ENCODE measurements around the gene UTS2B. TPM values are rescaled to one million over a fixed set of nuclear protein-coding genes. Genes with fewer than 3 reads are reported as not detected.

The UTS2B gene
- total and polyA plus RNA-seq, 2 of the 4 experiments (the other 2 are of a cell fraction), result 0.72 to 0.79 TPM

GRCh38 chr3:191259486-191259885, 70.8 kb downstream of the UTS2B start (continued):
- TF ChIP-seq ELK1 (IDR thresholded peaks at IDR 0.05; ENCODE audit: borderline replicate concordance, low read depth, low read length) (no peak), RCOR1 (IDR thresholded peaks at IDR 0.05; ENCODE audit: insufficient replicate concordance, low read length) (no peak)

GRCh38 chr3:191257286-191257685, 73.0 kb downstream of the UTS2B start:
- CTCF ChIA-PET, result no interaction called here
- Histone ChIP-seq H2BK15ac (ENCODE audit: low read depth, low read length) (no peak overlapping the region), H3K9me3 (ENCODE audit: control insufficient read depth, insufficient read depth, low read length) (no peaks in the 10 kb centered on the region), H2AK5ac (ENCODE audit: low read depth, low read length) (no peak overlapping the region), H3K9ac (ENCODE audit: low read depth, low read length) (no peak overlapping the region), H4K8ac (ENCODE audit: low read depth in 2 of 2, low read length in 2 of 2) (no peak overlapping the region), H3K4me1 (ENCODE audit: control insufficient read depth, insufficient read depth, low read length) (no peaks in the 10 kb centered on the region), H4K91ac (ENCODE audit: insufficient read depth, low read depth, low read length) (no peak overlapping the region), H2AK9ac (replicated peaks; ENCODE audit: low read depth, low read length, poor library complexity) (no peak overlapping the region), H3K36me3 (ENCODE audit: control insufficient read depth, insufficient read depth, low read length) (no peaks in the 10 kb centered on the region), H4K5ac (ENCODE audit: low read depth, low read length) (no peak overlapping the region), H2AFZ (replicated peaks; ENCODE audit: low read length, poor library complexity) (no peak overlapping the region), H3K23ac (ENCODE audit: low read depth, low read length) (no peak overlapping the region), H3K18ac (ENCODE audit: low read depth, low read length) (no peak overlapping the region), H3K56ac (ENCODE audit: extremely low read depth, insufficient read depth, low read length) (no peak overlapping the region), H3K27ac (ENCODE audit: insufficient read depth, low read length) (no peak overlapping the region), H3K79me1 (ENCODE audit: low read depth in 1 of 2, low read length in 2 of 2) (no peaks in the 10 kb centered on the region), H4K20me1 (ENCODE audit: insufficient read depth, low read length) (no peaks in the 10 kb centered on the region), H3K4ac (ENCODE audit: low read depth, low read length) (no peak overlapping the region), H3K14ac (replicated peaks; ENCODE audit: low read depth, low read length) (0 out of 2 replicates have a peak overlapping the region, but pooled peaks have one; percentile 6), H2BK5ac (ENCODE audit: low read depth, low read length, poor library complexity, severe bottlenecking) (no peak overlapping the region), H3K4me3 (ENCODE audit: insufficient read depth, low read depth, low read length) (no peak overlapping the region), H3K27me3 (ENCODE audit: control insufficient read depth, insufficient read depth, low read length) (no peaks in the 10 kb centered on the region), H2BK120ac (ENCODE audit: low read depth, low read length) (no peak overlapping the region), H3K9me1 (ENCODE audit: insufficient read depth, low read length) (no peaks in the 10 kb centered on the region), H2BK20ac (ENCODE audit: low read depth, low read length) (no peak overlapping the region), H3K4me2 (ENCODE audit: low read depth, low read length) (no peak overlapping the region)
- ATAC-seq (ENCODE audit: low read depth) (no peak), DNase-seq (no peak)
- POLR2A ChIA-PET (ENCODE audit: unreplicated experiment), result no interaction called here
- dilution Hi-C loops (cut with HindIII; ENCODE audit: low sequenced_read_pairs, unreplicated experiment), result no loop called here
- whole genome bisulfite sequencing, 2 experiments (ENCODE audit: extremely low coverage in 2 of 2, insufficient read length in 1 of 2), result no CpG with 5 or more reads among the region's 2 CpGs
- TF ChIP-seq MAZ (IDR thresholded peaks at IDR 0.05; ENCODE audit: borderline replicate concordance, low read depth, low read length) (no peak), POLR2A (IDR thresholded peaks at IDR 0.05; ENCODE audit: low read depth, low read length) (no peak), ELK1 (IDR thresholded peaks at IDR 0.05; ENCODE audit: borderline replicate concordance, low read depth, low read length) (no peak), CHD1 (IDR thresholded peaks at IDR 0.05; ENCODE audit: low read depth, low read length) (no peak), SMC3 (IDR thresholded peaks at IDR 0.05; ENCODE audit: low read depth, low read length) (no peak), RFX5 (IDR thresholded peaks at IDR 0.05; ENCODE audit: low read depth, low read length) (no peak), RAD21 (IDR thresholded peaks at IDR 0.05; ENCODE audit: low read length) (no peak), CEBPB (IDR thresholded peaks at IDR 0.05; ENCODE audit: low read depth, low read length) (no peak), USF2 (IDR thresholded peaks at IDR 0.05; ENCODE audit: low read depth, low read length) (no peak)
- no TSS peak for BruUV-seq (replicated peaks)
- in situ Hi-C loops (cut with MboI; ENCODE audit: low sequenced_read_pairs), result no loop called here
- intact Hi-C loops (cut with micrococcal nuclease), result no loop called here

Measured in IMR-90 (cell line).